NCI-H524 (cell line): ENCODE measurements around the gene ABCA13.

Experiments used
- DNase-seq, 2 experiments: peaks; one replicate each; lab custom pipeline; 2025; lab: John Stamatoyannopoulos, UW

The ABCA13 gene

GRCh38 chr7:48245751-48246472 lies 74.7 kb downstream of the ABCA13 start:
- no peak for DNase-seq

DNA sequence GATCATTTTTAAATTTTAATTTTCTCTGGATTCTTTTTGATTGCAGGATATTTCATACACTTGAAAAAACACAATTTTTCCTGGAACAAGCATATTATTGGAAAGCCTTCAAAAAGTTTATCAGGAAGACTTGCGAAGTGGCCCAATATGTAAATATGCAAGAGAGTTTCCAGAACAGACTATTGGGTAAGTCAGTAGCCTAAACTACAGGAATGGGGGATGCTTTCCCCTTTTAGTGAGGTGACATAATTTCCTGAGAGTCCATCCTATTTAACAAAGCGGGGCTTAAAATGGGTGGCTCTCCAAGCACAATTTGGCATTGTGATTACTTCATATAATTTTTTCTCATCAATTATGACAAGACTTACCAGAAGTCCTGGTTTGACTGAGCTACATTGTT lies 77.9 kb downstream of the ABCA13 start:
- no peak for DNase-seq

- no peak for DNase-seq
Measured at GRCh38 chr7:48250441-48250951, 79.2 kb downstream of the ABCA13 start.

DNA sequence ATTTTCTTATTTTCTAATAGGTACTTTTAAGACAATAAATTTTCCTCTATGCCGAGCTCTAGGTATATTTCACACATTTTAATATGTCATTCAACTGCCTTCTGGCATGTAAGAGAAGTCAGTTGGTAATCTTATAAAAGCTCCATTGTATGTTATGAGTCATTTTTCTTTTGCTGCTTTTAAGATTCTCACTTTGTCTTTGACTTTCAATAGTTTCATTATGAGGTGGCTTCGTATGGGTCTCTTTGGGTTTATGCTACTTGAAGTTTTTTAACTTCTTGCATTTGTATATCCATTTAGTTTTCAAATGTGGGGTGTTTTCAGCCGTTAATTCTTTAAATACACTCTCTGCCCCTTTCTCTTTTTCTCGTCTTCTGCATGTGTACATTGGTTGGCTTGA lies 80.5 kb downstream of the ABCA13 start:
- no peak for DNase-seq

DNA sequence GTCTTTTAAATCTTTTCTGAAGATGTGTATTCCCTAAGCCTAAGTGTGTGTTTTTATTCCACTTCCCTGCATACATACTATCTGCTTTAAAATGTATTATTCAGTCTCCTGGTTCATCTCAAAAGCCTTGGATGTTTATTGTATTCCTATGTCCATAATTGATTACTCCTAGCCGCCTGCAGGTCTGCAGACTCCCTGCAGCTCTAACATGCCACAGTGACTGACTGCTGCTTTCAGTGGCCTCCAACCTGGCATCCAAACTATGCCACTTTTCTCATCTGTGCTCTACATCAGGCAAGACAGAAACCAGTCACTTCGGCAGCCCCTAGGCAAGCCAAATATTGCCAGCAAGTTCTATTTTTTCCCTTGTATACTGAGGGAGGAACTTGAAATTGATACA lies 81.7 kb downstream of the ABCA13 start:
- no peak for DNase-seq

GRCh38 chr7:48255046-48255445 lies 83.8 kb downstream of the ABCA13 start:
- DNase-seq: no peak

DNA sequence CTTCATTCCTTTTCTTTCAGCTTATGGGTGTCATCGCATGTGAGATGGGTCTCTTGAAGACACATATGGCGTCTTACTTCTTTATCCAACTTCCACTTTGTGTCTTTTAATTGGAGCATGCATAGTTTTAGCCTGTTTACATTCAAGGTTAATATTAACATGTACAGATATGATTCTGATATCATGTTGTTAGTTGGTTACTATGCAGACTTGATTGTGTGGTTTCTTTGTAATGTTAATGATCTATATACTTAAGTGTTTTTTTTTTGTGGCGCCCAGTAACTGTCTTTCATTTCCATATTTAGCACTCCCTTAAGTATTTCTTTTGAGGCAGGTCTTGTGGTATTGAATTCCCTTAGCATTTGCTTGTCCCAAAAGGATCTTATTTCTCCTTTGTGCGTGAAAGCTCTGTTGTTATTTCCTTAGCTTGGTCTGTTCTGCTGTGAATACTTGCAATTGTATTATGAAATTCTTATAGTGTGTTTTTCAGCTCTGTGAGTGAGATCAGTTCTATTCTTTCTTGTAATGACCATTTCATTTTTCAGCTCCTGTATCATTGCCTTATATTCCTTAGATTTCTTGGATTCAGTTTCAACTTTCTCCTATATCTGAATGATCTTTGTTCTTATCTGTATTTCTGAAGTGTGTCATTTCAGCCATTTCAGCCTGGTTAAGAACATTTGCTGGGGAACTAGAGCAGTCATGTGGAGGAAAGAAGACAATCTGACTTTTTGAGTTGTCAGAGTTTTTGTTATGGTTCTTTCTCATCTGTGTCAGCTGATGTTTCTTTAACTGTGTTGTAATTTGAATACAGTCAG lies 88.4 kb downstream of the ABCA13 start:
- no peak for DNase-seq

GRCh38 chr7:48261696-48262095 lies 90.4 kb downstream of the ABCA13 start:
- DNase-seq: no peak

GRCh38 chr7:48262606-48263310 lies 91.5 kb downstream of the ABCA13 start:
- no peak for DNase-seq

- DNase-seq: no peak
Measured at GRCh38 chr7:48263311-48263650, 92.0 kb downstream of the ABCA13 start.

DNA sequence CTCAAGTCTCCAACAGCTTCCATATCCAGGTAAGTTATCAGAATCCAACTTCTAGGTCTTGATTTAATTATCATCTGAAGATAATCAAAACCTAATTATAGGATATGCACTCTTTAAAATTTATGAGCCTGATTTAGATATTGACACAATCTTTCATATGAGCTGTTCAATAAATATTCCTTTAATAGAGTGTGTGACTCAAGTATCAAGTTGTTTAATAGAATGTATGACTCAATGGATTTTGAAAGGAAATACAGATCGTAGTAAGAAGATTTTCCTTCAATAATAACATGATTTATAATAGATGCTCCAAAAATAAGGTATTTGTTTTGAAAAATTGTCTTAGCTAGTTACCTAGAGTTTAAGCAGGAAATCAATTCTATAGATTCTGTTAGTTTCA lies 97.8 kb downstream of the ABCA13 start:
- no peak for DNase-seq

- no peak for DNase-seq
Measured at GRCh38 chr7:48274662-48275061, 103.4 kb downstream of the ABCA13 start.

DNA sequence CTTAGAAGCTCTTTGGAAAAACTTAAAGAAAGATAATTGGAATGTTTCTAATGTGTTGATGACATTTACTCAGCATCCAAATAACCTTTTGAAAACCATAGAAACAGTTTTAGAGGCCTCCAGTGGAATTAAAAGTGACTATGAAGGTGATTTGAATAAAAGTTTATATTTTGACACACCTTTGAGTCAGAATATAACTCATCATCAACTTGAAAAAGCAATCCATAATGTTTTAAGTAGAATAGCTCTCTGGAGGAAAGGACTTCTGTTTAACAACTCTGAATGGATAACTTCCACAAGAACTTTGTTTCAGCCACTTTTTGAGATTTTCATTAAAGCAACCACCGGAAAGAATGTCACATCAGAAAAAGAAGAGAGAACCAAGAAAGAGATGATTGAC lies 108.2 kb downstream of the ABCA13 start:
- DNase-seq: no peak

- DNase-seq: no peak
Measured at GRCh38 chr7:48280100-48280499, 108.8 kb downstream of the ABCA13 start.

DNA sequence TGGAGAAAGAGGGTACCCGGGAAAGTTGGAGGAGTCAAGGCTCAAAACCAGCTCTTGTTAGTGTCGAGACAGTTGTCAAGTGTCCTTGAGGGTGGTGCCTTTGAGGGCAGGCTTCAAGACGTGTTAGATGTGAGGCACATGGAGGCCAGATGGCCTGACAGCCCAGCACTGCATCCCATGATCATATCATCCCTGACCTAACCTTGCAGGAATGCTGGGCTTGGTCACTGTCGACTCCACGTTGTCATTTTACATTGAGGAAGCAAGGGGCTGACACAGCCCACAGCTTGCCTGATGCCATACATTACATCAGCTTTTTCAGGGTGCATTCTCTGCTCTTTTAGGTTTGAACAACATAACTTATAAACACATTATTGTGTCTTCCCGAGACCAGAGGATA lies 114.1 kb downstream of the ABCA13 start:
- DNase-seq: peak in 1 of 2 experiments; percentile 2

- DNase-seq: no peak
Measured at GRCh38 chr7:48286836-48287235, 115.6 kb downstream of the ABCA13 start.

GRCh38 chr7:48289656-48290055 lies 118.4 kb downstream of the ABCA13 start:
- no peak for DNase-seq

DNA sequence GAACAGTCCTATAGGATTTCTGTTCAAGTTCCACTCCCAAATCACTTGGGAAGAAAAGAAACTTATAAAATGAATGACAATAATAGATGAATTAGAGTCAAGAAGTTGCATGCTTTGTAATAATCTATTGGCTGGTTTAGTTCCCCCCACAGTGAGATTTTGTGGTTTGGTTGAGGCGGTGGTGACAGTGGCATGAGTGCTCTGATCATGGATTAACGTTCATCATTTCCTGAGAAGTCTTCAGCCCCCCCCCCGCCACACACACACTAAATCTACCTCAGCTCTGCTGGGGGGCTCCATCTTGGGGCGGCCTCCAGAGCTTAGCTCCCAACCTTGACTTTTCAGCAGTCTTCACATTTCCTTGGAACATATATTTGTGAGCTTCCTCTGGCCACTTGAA lies 121.7 kb downstream of the ABCA13 start:
- DNase-seq: no peak

DNA sequence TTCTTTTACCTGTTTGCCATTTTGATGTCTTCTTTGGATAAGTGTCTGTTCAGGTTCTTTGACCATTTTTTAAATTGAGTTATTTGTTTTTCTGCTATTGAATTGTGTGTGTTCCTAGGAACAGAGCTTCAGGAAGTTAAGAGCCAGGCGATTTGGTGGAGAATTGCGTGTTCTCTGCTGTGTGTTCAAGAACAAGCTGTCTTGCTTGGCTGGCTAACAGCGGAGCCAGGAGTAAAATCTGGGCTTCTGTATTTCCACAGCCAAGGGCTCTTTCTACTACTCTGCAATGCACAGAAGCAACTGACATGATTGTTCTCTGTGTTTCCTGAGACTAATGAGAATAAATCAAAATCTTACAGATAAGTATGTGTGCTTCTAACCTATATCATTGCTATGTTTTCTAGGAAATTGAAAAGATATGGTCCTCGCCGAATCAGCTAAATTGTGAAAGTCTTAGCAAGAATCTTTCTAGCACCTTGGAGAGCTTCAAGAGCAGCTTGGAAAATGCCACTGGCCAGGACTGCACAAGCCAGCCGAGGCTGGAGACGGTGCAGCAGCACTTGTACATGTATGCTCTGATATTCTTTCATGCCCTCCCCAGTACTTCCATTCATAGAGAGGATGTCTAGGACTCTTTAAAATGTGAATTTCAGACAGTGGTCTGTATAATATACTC lies 124.2 kb downstream of the ABCA13 start:
- no peak for DNase-seq

- DNase-seq: no peak
Measured at GRCh38 chr7:48296966-48297365, 125.7 kb downstream of the ABCA13 start.

- no peak for DNase-seq
Measured at GRCh38 chr7:48298779-48299178, 127.5 kb downstream of the ABCA13 start.

DNA sequence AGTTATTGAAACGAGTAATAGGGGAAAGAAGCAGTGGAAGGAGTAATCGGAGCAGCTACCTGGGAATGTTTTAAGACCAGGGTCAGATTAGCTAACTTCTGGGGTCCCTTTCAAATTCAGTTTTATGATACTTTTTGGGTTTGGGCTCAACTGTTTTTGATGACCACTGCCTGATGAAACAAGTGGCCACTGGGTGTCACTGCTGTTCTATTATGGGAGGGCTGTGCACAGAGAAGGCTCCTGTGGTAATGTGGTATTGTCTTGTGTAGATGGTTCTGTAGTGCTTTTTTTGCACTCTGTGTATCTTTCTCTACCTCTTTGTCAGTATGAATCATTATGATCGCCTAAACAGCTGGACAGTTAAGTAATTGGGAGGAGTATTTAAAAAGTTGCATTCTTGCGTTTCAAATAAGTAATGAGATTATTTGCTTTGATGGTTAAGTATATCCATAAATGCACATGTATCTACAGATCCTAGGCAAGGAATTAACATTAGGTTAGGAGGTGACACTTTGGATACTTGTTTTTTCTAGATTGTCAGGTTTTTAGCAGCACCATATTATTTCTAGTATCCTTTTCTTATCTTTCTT lies 128.4 kb downstream of the ABCA13 start:
- DNase-seq: peak; percentile 26 to 65
